GM12892 (cell line): ENCODE measurements around the gene ROBO4.

ENCODE experiments used
- DNase-seq: peaks from one replicate; pipeline ENCODE4 v3.0.0; 2011; ENCODE audit not compliant: insufficient read length
- FAIRE-seq: peaks from 2 replicates; lab custom pipeline; 2011; peaks lifted over from hg19 to GRCh38; lab: Jason Lieb, UNC
- POLR2A ChIP-seq: IDR thresholded peaks from 2 replicates; pipeline ENCODE4 v1.6.1; 2011; ENCODE audit warnings: low read depth, low read length, control low read depth
- POLR2AphosphoS5 ChIP-seq: IDR thresholded peaks from 2 replicates; pipeline ENCODE4 v1.6.1; 2011; ENCODE audit warnings: low read depth, low read length, control low read depth
- TAF1 ChIP-seq: IDR thresholded peaks from 2 replicates; pipeline ENCODE4 v1.6.1; 2011; ENCODE audit warnings: low read depth, mild to moderate bottlenecking, control low read depth, low read length, borderline replicate concordance

The ROBO4 gene

GRCh38 chr11:124893781-124894401 is 3.8 kb downstream of the ROBO4 start:
- no peak for TF ChIP-seq POLR2A
- TF ChIP-seq POLR2AphosphoS5: no peak
- no peak for TF ChIP-seq TAF1
- no peak for FAIRE-seq
- DNase-seq: no peak

GRCh38 chr11:124892750-124893454 is 4.8 kb downstream of the ROBO4 start:
- no peak for DNase-seq
- no peak for FAIRE-seq
- TF ChIP-seq POLR2A: no peak
- no peak for TF ChIP-seq POLR2AphosphoS5

GRCh38 chr11:124892146-124892545 is 5.5 kb downstream of the ROBO4 start:
- FAIRE-seq (no peak), DNase-seq (no peak)
- TF ChIP-seq TAF1 (no peak), POLR2AphosphoS5 (no peak), POLR2A (no peak)

- TF ChIP-seq POLR2A (no peak), TAF1 (no peak), POLR2AphosphoS5 (no peak)
- DNase-seq (no peak), FAIRE-seq (no peak)
These were observed 6.2 kb downstream of the ROBO4 start for GRCh38 chr11:124891373-124891861.

GRCh38 chr11:124890683-124891372 is 6.8 kb downstream of the ROBO4 start:
- TF ChIP-seq POLR2AphosphoS5 (no peak), POLR2A (no peak), TAF1 (no peak)
- FAIRE-seq (no peak), DNase-seq (no peak)

- FAIRE-seq (no peak), DNase-seq (no peak)
- no peak for TF ChIP-seq POLR2AphosphoS5
- no peak for TF ChIP-seq TAF1
- no peak for TF ChIP-seq POLR2A
These were observed 7.5 kb downstream of the ROBO4 start for GRCh38 chr11:124890151-124890550.

- FAIRE-seq (no peak), DNase-seq (no peak)
- TF ChIP-seq TAF1: no peak
- TF ChIP-seq POLR2A: no peak
- TF ChIP-seq POLR2AphosphoS5: no peak
These were observed 8.2 kb downstream of the ROBO4 start for GRCh38 chr11:124889191-124890091.

GRCh38 chr11:124887667-124888013 is 10.0 kb downstream of the ROBO4 start:
- FAIRE-seq (no peak), DNase-seq (no peak)
- TF ChIP-seq POLR2A: no peak
- no peak for TF ChIP-seq POLR2AphosphoS5
- no peak for TF ChIP-seq TAF1

- DNase-seq (no peak), FAIRE-seq (no peak)
These were observed 10.5 kb downstream of the ROBO4 start for GRCh38 chr11:124886978-124887666.

GRCh38 chr11:124886476-124886875 is 11.2 kb downstream of the ROBO4 start:
- no peak for FAIRE-seq
- TF ChIP-seq POLR2A: no peak
- TF ChIP-seq TAF1: no peak
- no peak for TF ChIP-seq POLR2AphosphoS5
- no peak for DNase-seq

More at GRCh38 chr11:124886978-124887666, 10.5 kb downstream of the ROBO4 start:
- TF ChIP-seq TAF1 (no peak), POLR2AphosphoS5 (no peak), POLR2A (no peak)

- no peak for TF ChIP-seq POLR2AphosphoS5
- TF ChIP-seq TAF1: no peak
- no peak for TF ChIP-seq POLR2A
These were observed 12.7 kb downstream of the ROBO4 start for GRCh38 chr11:124884869-124885479.

More at GRCh38 chr11:124884869-124885479, 12.7 kb downstream of the ROBO4 start:
- no peak for DNase-seq
- FAIRE-seq: no peak
